ENCODE measurements around the gene NUP85.

DNA sequence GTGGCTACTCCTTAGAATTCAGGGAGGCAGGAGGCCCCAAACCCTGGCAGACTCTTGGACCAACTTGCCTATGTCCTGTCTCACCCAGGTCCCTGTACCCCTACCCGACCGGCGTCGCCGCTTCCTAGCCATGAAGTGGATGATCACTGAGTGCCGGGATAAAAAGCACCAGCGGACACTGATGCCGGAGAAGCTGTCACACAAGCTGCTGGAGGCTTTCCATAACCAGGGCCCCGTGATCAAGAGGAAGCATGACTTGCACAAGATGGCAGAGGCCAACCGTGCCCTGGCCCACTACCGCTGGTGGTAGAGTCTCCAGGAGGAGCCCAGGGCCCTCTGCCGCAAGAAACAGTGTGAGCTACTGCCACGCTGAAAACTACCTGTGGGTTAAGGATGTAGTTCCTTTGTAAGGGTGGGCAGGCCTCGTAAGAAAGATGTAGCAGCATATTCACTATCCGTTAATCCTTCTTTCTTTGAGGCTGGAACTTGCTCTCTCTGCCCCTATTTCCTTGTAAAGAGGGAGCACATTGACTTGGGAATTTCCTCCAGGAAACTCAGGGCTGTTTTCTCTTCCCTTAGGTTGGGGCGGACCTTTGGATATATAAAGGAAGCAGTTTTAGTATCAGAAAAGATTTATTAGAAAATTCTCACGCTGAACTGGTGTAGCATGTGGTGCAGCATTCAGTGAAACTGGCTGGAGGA is 60.3 kb downstream of the NUP85 start:
- no peak for TF ChIP-seq EZH2 (IDR thresholded peaks at IDR 0.05; ENCODE audit: insufficient read depth, poor library complexity, severe bottlenecking)
- no peak for TF ChIP-seq EZH2phosphoT487 (IDR thresholded peaks at IDR 0.05; ENCODE audit: insufficient read depth, low read depth)
